ENCODE data around the gene LMTK2.

- TF ChIP-seq ZNF274 (IDR thresholded peaks at IDR 0.05; ENCODE audit: low read depth, low read length) = no peak
- TF ChIP-seq SUZ12 (IDR thresholded peaks at IDR 0.05; ENCODE audit: extremely low read depth, insufficient read depth, insufficient read length) = no peak
Observed at GRCh38 chr7:98214811-98215321, 108.2 kb downstream of the LMTK2 start.
